Testis (tissue), 2 donors: Measurements from ENCODE around the gene POP5.

ENCODE experiments used
- POLR2A ChIP-seq: fragments of 450-650 bp; IDR thresholded peaks from one replicate; pipeline ENCODE4 v1.6.1; 2017; ENCODE audit warnings: antibody characterized with exemption, mild to moderate bottlenecking, moderate library complexity
- TF ChIP-seq, protein P1 (sequence below), 3 experiments: fragments of 450-650 bp in 2 of 3; fragments of 200-600 bp in 1 of 3; sonication (generic) in 1 of 3; IDR thresholded peaks; one replicate each; pipeline ENCODE4 v1.5.1; 2016 to 2019; ENCODE audit warnings: antibody characterized with exemption in 3 of 3, mild to moderate bottlenecking in 2 of 3, moderate library complexity in 1 of 3

DNA sequence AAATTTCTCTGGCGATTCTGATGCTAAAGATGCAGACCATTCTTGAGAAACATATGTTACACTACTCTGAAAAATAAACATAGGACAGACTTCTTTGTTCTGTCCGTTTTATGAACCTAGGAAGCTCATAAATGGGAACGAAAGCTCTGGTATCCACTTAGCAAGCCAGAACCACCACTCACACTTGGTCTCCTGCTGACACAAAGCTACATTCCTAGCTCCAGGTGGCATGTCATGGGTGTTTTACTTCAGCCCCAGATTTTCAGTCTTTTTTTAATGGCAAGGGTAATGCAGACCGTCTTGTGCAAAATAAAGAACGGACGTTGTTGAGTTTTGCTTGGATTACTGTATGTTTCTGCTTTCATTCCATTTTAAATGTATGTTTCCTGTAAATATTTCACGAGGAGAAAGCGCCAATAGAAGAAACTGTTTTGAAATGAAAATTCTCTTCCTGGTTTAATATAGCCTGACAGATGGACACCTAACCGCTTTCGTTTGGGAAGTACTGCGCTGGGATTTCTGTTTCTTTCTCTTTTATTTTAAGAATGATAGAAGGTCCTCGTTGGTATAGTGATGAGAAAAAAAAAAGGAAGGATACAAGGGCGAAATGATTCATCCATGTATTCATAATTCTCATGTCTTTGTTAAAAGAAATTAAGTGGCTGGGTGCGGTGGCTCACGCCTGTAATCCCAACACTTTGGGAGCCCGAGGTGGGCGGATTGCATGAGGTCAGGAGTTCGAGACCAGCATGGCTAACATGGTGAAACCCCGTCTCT is 51.4 kb downstream of the POP5 start:
- TF ChIP-seq, protein P1, sequence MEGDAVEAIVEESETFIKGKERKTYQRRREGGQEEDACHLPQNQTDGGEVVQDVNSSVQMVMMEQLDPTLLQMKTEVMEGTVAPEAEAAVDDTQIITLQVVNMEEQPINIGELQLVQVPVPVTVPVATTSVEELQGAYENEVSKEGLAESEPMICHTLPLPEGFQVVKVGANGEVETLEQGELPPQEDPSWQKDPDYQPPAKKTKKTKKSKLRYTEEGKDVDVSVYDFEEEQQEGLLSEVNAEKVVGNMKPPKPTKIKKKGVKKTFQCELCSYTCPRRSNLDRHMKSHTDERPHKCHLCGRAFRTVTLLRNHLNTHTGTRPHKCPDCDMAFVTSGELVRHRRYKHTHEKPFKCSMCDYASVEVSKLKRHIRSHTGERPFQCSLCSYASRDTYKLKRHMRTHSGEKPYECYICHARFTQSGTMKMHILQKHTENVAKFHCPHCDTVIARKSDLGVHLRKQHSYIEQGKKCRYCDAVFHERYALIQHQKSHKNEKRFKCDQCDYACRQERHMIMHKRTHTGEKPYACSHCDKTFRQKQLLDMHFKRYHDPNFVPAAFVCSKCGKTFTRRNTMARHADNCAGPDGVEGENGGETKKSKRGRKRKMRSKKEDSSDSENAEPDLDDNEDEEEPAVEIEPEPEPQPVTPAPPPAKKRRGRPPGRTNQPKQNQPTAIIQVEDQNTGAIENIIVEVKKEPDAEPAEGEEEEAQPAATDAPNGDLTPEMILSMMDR (IDR thresholded peaks at IDR 0.05), result no peak
- TF ChIP-seq POLR2A, result no peak
